ENCODE results near the gene DAGLA. TPM values are rescaled to one million over a fixed set of nuclear protein-coding genes. Genes with fewer than 3 reads are reported as not detected.
A peak's percentile ranks its signal among the peaks of the same experiment; 100 is the strongest.

DAGLA gene
- total RNA-seq, 1 experiment from 2014 or later = not detected

- no peaks in the 10 kb centered on the region for H3K79me2 ChIP-seq (ENCODE audit: low read length)
- H3K36me3 ChIP-seq (ENCODE audit: insufficient read depth, low read length) = no peaks in the 10 kb centered on the region
- no peak overlapping the region for H3K4me3 ChIP-seq (ENCODE audit: low read length)
- H3K4me2 ChIP-seq (ENCODE audit: low read depth, low read length, poor library complexity, severe bottlenecking) = no peak overlapping the region
- H3K4me1 ChIP-seq (ENCODE audit: low read length) = no peaks in the 10 kb centered on the region
- no peak overlapping the region for H3K9ac ChIP-seq (ENCODE audit: low read length)
- DNase-seq = no peak
- H4K20me1 ChIP-seq (ENCODE audit: insufficient read depth, low read depth, low read length) = no peaks in the 10 kb centered on the region
- H3K9me2 ChIP-seq (replicated peaks; ENCODE audit: insufficient read depth, low read length) = no peaks in the 10 kb centered on the region
- no peaks in the 10 kb centered on the region for H3K9me3 ChIP-seq (ENCODE audit: low read length)
- H3K27ac ChIP-seq (ENCODE audit: low read length) = no peak overlapping the region
- H2AFZ ChIP-seq (ENCODE audit: low read length) = no peak overlapping the region
- H3K27me3 ChIP-seq (ENCODE audit: low read length) = no peaks in the 10 kb centered on the region
These were observed 54.6 kb downstream of the DAGLA start for GRCh38 chr11:61734767-61735166.

DNA sequence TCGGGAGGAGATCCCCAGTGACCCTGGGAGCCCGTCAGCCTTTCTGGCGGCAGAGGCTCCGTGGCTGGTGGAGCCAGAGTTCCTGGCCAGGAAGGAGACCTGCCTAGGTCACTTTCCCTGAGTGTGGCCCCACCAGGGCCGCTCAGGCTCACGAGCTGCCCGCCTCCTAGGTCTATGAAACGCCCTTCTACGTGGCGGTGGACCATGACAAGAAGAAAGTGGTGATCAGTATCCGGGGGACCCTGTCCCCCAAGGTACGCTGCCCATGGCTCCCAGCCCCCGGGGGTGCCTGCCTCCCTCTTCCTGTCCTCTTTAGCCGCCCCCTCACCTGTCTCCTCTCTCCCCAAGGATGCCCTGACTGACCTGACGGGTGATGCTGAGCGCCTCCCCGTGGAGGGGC lies 55.2 kb downstream of the DAGLA start:
- Histone ChIP-seq H3K9ac (ENCODE audit: low read length) (no peak overlapping the region), H3K27me3 (ENCODE audit: low read length) (no peaks in the 10 kb centered on the region), H2AFZ (ENCODE audit: low read length) (no peak overlapping the region), H3K4me1 (ENCODE audit: low read length) (no peaks in the 10 kb centered on the region), H4K20me1 (ENCODE audit: insufficient read depth, low read depth, low read length) (no peaks in the 10 kb centered on the region), H3K27ac (ENCODE audit: low read length) (no peak overlapping the region), H3K4me2 (ENCODE audit: low read depth, low read length, poor library complexity, severe bottlenecking) (no peak overlapping the region), H3K9me3 (ENCODE audit: low read length) (no peaks in the 10 kb centered on the region), H3K79me2 (ENCODE audit: low read length) (no peaks in the 10 kb centered on the region), H3K36me3 (ENCODE audit: insufficient read depth, low read length) (no peaks in the 10 kb centered on the region), H3K9me2 (replicated peaks; ENCODE audit: insufficient read depth, low read length) (no peaks in the 10 kb centered on the region), H3K4me3 (ENCODE audit: low read length) (no peak overlapping the region)
- DNase-seq = no peak

GRCh38 chr11:61736310-61736709 lies 56.1 kb downstream of the DAGLA start:
- no peaks in the 10 kb centered on the region for H3K79me2 ChIP-seq (ENCODE audit: low read length)
- no peaks in the 10 kb centered on the region for H4K20me1 ChIP-seq (ENCODE audit: insufficient read depth, low read depth, low read length)
- DNase-seq = no peak
- no peaks in the 10 kb centered on the region for H3K36me3 ChIP-seq (ENCODE audit: insufficient read depth, low read length)
- H3K9me3 ChIP-seq (ENCODE audit: low read length) = no peaks in the 10 kb centered on the region
- H3K27ac ChIP-seq (ENCODE audit: low read length) = no peak overlapping the region
- no peak overlapping the region for H3K9ac ChIP-seq (ENCODE audit: low read length)
- no peak overlapping the region for H2AFZ ChIP-seq (ENCODE audit: low read length)
- H3K27me3 ChIP-seq (ENCODE audit: low read length) = no peaks in the 10 kb centered on the region
- no peak overlapping the region for H3K4me3 ChIP-seq (ENCODE audit: low read length)
- H3K9me2 ChIP-seq (replicated peaks; ENCODE audit: insufficient read depth, low read length) = no peaks in the 10 kb centered on the region
- no peak overlapping the region for H3K4me2 ChIP-seq (ENCODE audit: low read depth, low read length, poor library complexity, severe bottlenecking)
- no peaks in the 10 kb centered on the region for H3K4me1 ChIP-seq (ENCODE audit: low read length)

- Histone ChIP-seq H3K9ac (ENCODE audit: low read length) (no peak overlapping the region), H3K36me3 (ENCODE audit: insufficient read depth, low read length) (no peaks in the 10 kb centered on the region), H2AFZ (ENCODE audit: low read length) (no peak overlapping the region), H3K4me3 (ENCODE audit: low read length) (no peak overlapping the region), H4K20me1 (ENCODE audit: insufficient read depth, low read depth, low read length) (no peaks in the 10 kb centered on the region), H3K4me2 (ENCODE audit: low read depth, low read length, poor library complexity, severe bottlenecking) (no peak overlapping the region), H3K27me3 (ENCODE audit: low read length) (no peaks in the 10 kb centered on the region), H3K27ac (ENCODE audit: low read length) (no peak overlapping the region), H3K4me1 (ENCODE audit: low read length) (no peaks in the 10 kb centered on the region), H3K79me2 (ENCODE audit: low read length) (no peaks in the 10 kb centered on the region), H3K9me3 (ENCODE audit: low read length) (no peaks in the 10 kb centered on the region), H3K9me2 (replicated peaks; ENCODE audit: insufficient read depth, low read length) (no peaks in the 10 kb centered on the region)
- DNase-seq = peak; percentile 85
These were observed 56.9 kb downstream of the DAGLA start for GRCh38 chr11:61737131-61737530.

DNA sequence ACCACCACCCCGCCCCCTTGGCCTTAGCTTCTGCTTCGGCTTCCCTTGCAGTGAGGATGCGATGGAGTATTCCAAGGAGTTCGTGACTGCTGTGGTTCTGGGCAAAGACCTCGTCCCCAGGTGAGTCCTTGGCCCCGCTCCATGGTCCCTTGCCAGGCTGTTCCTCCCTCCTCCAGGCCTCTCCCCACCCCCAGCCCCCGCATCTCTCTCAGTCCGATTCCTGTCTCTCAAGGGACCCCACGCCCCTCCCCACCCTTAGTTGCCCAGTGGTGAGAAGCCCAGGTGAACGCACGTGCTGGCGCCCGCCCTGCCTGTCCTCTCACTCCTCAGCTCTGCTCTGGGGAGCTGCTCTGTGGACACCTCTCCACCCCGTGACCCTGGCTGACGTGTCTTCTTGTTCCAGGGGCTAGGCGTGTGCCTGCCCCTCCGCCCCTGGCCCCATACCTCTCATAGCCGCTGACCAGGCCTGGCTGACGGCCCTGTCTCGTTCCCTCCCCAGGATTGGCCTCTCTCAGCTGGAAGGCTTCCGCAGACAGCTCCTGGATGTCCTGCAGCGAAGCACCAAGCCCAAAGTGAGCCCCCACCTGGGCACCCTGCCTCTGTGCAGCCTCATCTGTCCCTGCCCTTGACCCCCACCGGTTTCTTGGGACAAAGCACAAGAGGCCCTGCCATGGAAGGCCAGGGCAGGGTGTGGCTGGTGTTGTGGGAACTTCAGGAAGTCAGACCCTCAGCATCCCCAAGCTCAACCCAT lies 57.6 kb downstream of the DAGLA start:
- Histone ChIP-seq H3K27me3 (ENCODE audit: low read length) (no peaks in the 10 kb centered on the region), H3K9me2 (replicated peaks; ENCODE audit: insufficient read depth, low read length) (no peaks in the 10 kb centered on the region), H3K79me2 (ENCODE audit: low read length) (no peaks in the 10 kb centered on the region), H3K27ac (ENCODE audit: low read length) (no peak overlapping the region), H3K9ac (ENCODE audit: low read length) (no peak overlapping the region), H3K9me3 (ENCODE audit: low read length) (no peaks in the 10 kb centered on the region), H2AFZ (ENCODE audit: low read length) (no peak overlapping the region), H3K4me1 (ENCODE audit: low read length) (no peaks in the 10 kb centered on the region), H4K20me1 (ENCODE audit: insufficient read depth, low read depth, low read length) (no peaks in the 10 kb centered on the region), H3K4me2 (ENCODE audit: low read depth, low read length, poor library complexity, severe bottlenecking) (no peak overlapping the region), H3K36me3 (ENCODE audit: insufficient read depth, low read length) (no peaks in the 10 kb centered on the region), H3K4me3 (ENCODE audit: low read length) (no peak overlapping the region)
- no peak for DNase-seq

DNA sequence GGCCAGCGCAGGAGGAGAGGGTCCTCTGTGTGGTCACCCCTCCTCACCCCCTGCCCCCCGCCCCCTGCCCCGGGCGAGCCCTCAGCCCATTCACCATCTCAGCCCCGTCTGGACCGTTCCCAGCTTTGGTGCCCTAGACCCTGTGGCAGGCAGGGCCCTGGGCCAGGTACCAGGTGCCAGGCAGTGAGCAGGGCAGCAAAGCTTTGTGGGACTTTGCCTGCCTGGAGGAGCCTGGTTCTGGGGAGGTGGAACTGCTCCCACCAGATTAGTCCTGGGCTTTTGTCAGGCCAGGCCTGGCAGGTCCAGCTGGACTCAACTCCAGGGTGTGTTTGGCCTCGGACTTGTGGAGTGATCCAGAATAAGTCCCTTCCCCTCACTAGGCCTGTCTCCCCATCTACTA lies 58.6 kb downstream of the DAGLA start:
- Histone ChIP-seq H3K9ac (ENCODE audit: low read length) (no peak overlapping the region), H3K79me2 (ENCODE audit: low read length) (no peaks in the 10 kb centered on the region), H3K4me1 (ENCODE audit: low read length) (no peaks in the 10 kb centered on the region), H3K9me2 (replicated peaks; ENCODE audit: insufficient read depth, low read length) (no peaks in the 10 kb centered on the region), H3K4me3 (ENCODE audit: low read length) (no peak overlapping the region), H3K27ac (ENCODE audit: low read length) (no peak overlapping the region), H2AFZ (ENCODE audit: low read length) (no peak overlapping the region), H3K4me2 (ENCODE audit: low read depth, low read length, poor library complexity, severe bottlenecking) (no peak overlapping the region), H3K9me3 (ENCODE audit: low read length) (no peaks in the 10 kb centered on the region), H4K20me1 (ENCODE audit: insufficient read depth, low read depth, low read length) (no peaks in the 10 kb centered on the region), H3K27me3 (ENCODE audit: low read length) (no peaks in the 10 kb centered on the region), H3K36me3 (ENCODE audit: insufficient read depth, low read length) (no peaks in the 10 kb centered on the region)
- DNase-seq = no peak

DNA sequence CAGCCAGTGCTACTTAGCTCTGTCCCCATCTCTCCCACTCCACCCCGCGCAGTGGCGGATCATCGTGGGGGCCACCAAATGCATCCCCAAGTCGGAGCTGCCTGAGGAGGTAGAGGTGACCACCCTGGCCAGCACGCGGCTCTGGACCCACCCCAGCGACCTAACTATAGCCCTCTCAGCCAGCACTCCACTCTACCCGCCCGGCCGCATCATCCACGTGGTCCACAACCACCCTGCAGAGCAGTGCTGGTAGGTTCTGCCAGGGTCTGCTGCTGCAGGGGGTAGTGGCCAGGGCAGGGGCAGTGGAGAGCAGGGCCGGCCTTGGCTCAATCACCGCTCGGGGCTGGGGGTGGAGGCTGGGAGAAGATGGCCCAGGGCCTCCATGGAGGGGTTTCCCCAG lies 59.2 kb downstream of the DAGLA start:
- Histone ChIP-seq H3K27ac (ENCODE audit: low read length) (no peak overlapping the region), H3K9me2 (replicated peaks; ENCODE audit: insufficient read depth, low read length) (no peaks in the 10 kb centered on the region), H3K4me3 (ENCODE audit: low read length) (no peak overlapping the region), H3K9me3 (ENCODE audit: low read length) (no peaks in the 10 kb centered on the region), H2AFZ (ENCODE audit: low read length) (no peak overlapping the region), H3K4me1 (ENCODE audit: low read length) (no peaks in the 10 kb centered on the region), H3K36me3 (ENCODE audit: insufficient read depth, low read length) (no peaks in the 10 kb centered on the region), H3K79me2 (ENCODE audit: low read length) (no peaks in the 10 kb centered on the region), H3K4me2 (ENCODE audit: low read depth, low read length, poor library complexity, severe bottlenecking) (no peak overlapping the region), H4K20me1 (ENCODE audit: insufficient read depth, low read depth, low read length) (no peaks in the 10 kb centered on the region), H3K27me3 (ENCODE audit: low read length) (no peaks in the 10 kb centered on the region), H3K9ac (ENCODE audit: low read length) (no peak overlapping the region)
- DNase-seq = no peak

- no peaks in the 10 kb centered on the region for H3K9me3 ChIP-seq (ENCODE audit: low read length)
- no peak overlapping the region for H3K27ac ChIP-seq (ENCODE audit: low read length)
- DNase-seq = no peak
- H3K9me2 ChIP-seq (replicated peaks; ENCODE audit: insufficient read depth, low read length) = no peaks in the 10 kb centered on the region
- no peaks in the 10 kb centered on the region for H3K36me3 ChIP-seq (ENCODE audit: insufficient read depth, low read length)
- H3K4me2 ChIP-seq (ENCODE audit: low read depth, low read length, poor library complexity, severe bottlenecking) = no peak overlapping the region
- no peak overlapping the region for H3K4me3 ChIP-seq (ENCODE audit: low read length)
- no peaks in the 10 kb centered on the region for H4K20me1 ChIP-seq (ENCODE audit: insufficient read depth, low read depth, low read length)
- no peaks in the 10 kb centered on the region for H3K79me2 ChIP-seq (ENCODE audit: low read length)
- no peak overlapping the region for H2AFZ ChIP-seq (ENCODE audit: low read length)
- H3K4me1 ChIP-seq (ENCODE audit: low read length) = no peaks in the 10 kb centered on the region
- no peaks in the 10 kb centered on the region for H3K27me3 ChIP-seq (ENCODE audit: low read length)
- no peak overlapping the region for H3K9ac ChIP-seq (ENCODE audit: low read length)
These were observed 59.8 kb downstream of the DAGLA start for GRCh38 chr11:61739966-61740365.
